GM23338 (cell line): Measurements from ENCODE around the gene TMEM237. TPM values are rescaled to one million over a fixed set of nuclear protein-coding genes. Genes with fewer than 3 reads are reported as not detected.

ENCODE experiments used
- ATAC-seq: fragments of 200-7000 bp; cut with Tn5 transposase; 3 replicates; pipeline ENCODE4 v1.9.1; 2020
- DNase-seq: peaks from one replicate; pipeline ENCODE4 v3.0.0-alpha.2; 2015; ENCODE audit warnings: low spot score
- H2AFZ ChIP-seq: fragments of 200-600 bp; sonication (generic); 2 replicates; pipeline ENCODE4 v1.8.0; 2016; ENCODE audit warnings: antibody characterized with exemption, mild to moderate bottlenecking, moderate library complexity
- H3F3A ChIP-seq: fragments of 200-600 bp; sonication (generic); replicated peaks from 2 replicates; pipeline ENCODE4 v1.8.0; 2017; ENCODE audit warnings: antibody characterized with exemption, mixed run types, low read depth
- H3K27ac ChIP-seq: fragments of 200-600 bp; sonication (generic); 2 replicates; pipeline ENCODE4 v1.6.1; 2016; ENCODE audit warnings: low read depth
- H3K27me3 ChIP-seq: fragments of 200-600 bp; sonication (generic); 2 replicates; pipeline ENCODE4 v1.8.0; 2016; ENCODE audit warnings: mild to moderate bottlenecking, mixed run types, moderate library complexity; ENCODE audit not compliant: insufficient read depth
- H3K36me3 ChIP-seq: fragments of 200-600 bp; sonication (generic); 2 replicates; pipeline ENCODE4 v1.8.0; 2016; ENCODE audit warnings: mild to moderate bottlenecking; ENCODE audit not compliant: insufficient read depth
- H3K4me1 ChIP-seq: fragments of 200-600 bp; sonication (generic); 2 replicates; pipeline ENCODE4 v1.8.0; 2016; ENCODE audit warnings: mild to moderate bottlenecking, moderate library complexity; ENCODE audit not compliant: insufficient read depth
- H3K4me2 ChIP-seq: fragments of 200-600 bp; sonication (generic); 2 replicates; pipeline ENCODE4 v1.7.1; 2017; ENCODE audit warnings: mixed run types
- H3K4me3 ChIP-seq: fragments of 200-600 bp; sonication (generic); 2 replicates; pipeline ENCODE4 v1.6.1; 2016; ENCODE audit warnings: mixed run types
- H3K79me2 ChIP-seq: fragments of 200-600 bp; sonication (generic); replicated peaks from 2 replicates; pipeline ENCODE4 v1.8.0; 2017; ENCODE audit warnings: mild to moderate bottlenecking; ENCODE audit not compliant: insufficient read depth
- H3K9me2 ChIP-seq: fragments of 200-600 bp; sonication (generic); 2 replicates; pipeline ENCODE4 v1.8.0; 2017; ENCODE audit not compliant: insufficient read depth
- H4K20me1 ChIP-seq: fragments of 200-600 bp; sonication (generic); replicated peaks from 2 replicates; pipeline ENCODE4 v1.8.0; 2017; ENCODE audit warnings: mild to moderate bottlenecking; ENCODE audit not compliant: insufficient read depth
- H3K27ac Mint-ChIP-seq: 2 replicates; pipeline ENCODE4 v1.8.0; 2020; ENCODE audit warnings: inconsistent platforms, mild to moderate bottlenecking, moderate library complexity, mixed read lengths
- H3K27me3 Mint-ChIP-seq: 3 replicates; pipeline ENCODE4 v1.8.0; 2022; ENCODE audit warnings: low read depth, mild to moderate bottlenecking, moderate library complexity, mixed read lengths, inconsistent platforms; ENCODE audit not compliant: insufficient read depth, poor library complexity
- H3K36me3 Mint-ChIP-seq: 3 replicates; pipeline ENCODE4 v1.8.0; 2021; ENCODE audit warnings: low read depth, mild to moderate bottlenecking, inconsistent platforms, moderate library complexity, mixed read lengths
- H3K4me1 Mint-ChIP-seq: 3 replicates; pipeline ENCODE4 v1.8.0; 2020; ENCODE audit warnings: mild to moderate bottlenecking, inconsistent platforms, mixed read lengths
- H3K4me3 Mint-ChIP-seq: 3 replicates; pipeline ENCODE4 v1.8.0; 2021; ENCODE audit warnings: moderate library complexity, mild to moderate bottlenecking, inconsistent platforms, mixed read lengths
- H3K9me3 Mint-ChIP-seq: 3 replicates; pipeline ENCODE4 v1.8.0; 2020; ENCODE audit warnings: moderate library complexity, mild to moderate bottlenecking, inconsistent platforms, mixed read lengths
- CTCF ChIP-seq, 2 experiments: fragments of 200-600 bp in 1 of 2; sonication (generic) in 1 of 2; conservative IDR thresholded peaks; 2 replicates each; pipeline versions ENCODE4 v1.5.1 to v1.6.1; 2016 to 2017; ENCODE audit warnings: antibody characterized with exemption in 2 of 2, low read depth in 2 of 2, mild to moderate bottlenecking in 2 of 2, moderate library complexity in 1 of 2
- ETS1 ChIP-seq: IDR thresholded peaks from 2 replicates; pipeline ENCODE4 v1.6.1; 2016; ENCODE audit warnings: antibody characterized with exemption
- EZH2 ChIP-seq: fragments of 200-600 bp; sonication (generic); IDR thresholded peaks from one replicate; pipeline ENCODE4 v1.8.0; 2017; ENCODE audit warnings: antibody characterized with exemption, mild to moderate bottlenecking, low read depth; ENCODE audit not compliant: unreplicated experiment
- EZH2phosphoT487 ChIP-seq: fragments of 200-600 bp; sonication (generic); IDR thresholded peaks from one replicate; pipeline ENCODE4 v1.8.1; 2018; ENCODE audit warnings: antibody characterized with exemption; ENCODE audit not compliant: unreplicated experiment
- JUNB ChIP-seq: IDR thresholded peaks from one replicate; pipeline ENCODE4 v1.6.1; 2016; ENCODE audit warnings: antibody characterized with exemption; ENCODE audit not compliant: unreplicated experiment
- NANOG ChIP-seq: IDR thresholded peaks from 2 replicates; pipeline ENCODE4 v1.6.1; 2016; ENCODE audit warnings: antibody characterized with exemption, borderline replicate concordance
- REST ChIP-seq: IDR thresholded peaks from one replicate; pipeline ENCODE4 v1.6.1; 2018; ENCODE audit warnings: antibody characterized with exemption; ENCODE audit not compliant: unreplicated experiment
- STAT1 ChIP-seq: IDR thresholded peaks from one replicate; pipeline ENCODE4 v1.6.1; 2016; ENCODE audit warnings: antibody characterized with exemption; ENCODE audit not compliant: unreplicated experiment
- ZNF331 ChIP-seq: fragments of 250-450 bp; sonication (Bioruptor Pico); IDR thresholded peaks from 2 replicates; pipeline ENCODE4 v1.5.0; 2020; ENCODE audit warnings: low read depth, mild to moderate bottlenecking, moderate library complexity
- ZNF462 ChIP-seq: fragments of 250-450 bp; sonication (Bioruptor Pico); IDR thresholded peaks from 2 replicates; pipeline ENCODE4 v1.5.0; 2020; ENCODE audit warnings: mild to moderate bottlenecking, moderate library complexity
- polyA plus RNA-seq: library from polyadenylated mRNA; unstranded; fragments of >200 nt; fragmentation: Nextera tagmentation; extraction: Ambion mirVana; gene quantifications from 2 replicates; pipeline ENCODE4 v1.2.1, GENCODE V29; 2016
- total RNA-seq: library from RNA; depleted of rRNA; stranded (reverse); fragments of >200 nt; shearing (Covaris generic); gene quantifications from 2 replicates; pipeline ENCODE4 v1.2.3, GENCODE V29; 2014

Gene TMEM237
- total and polyA plus RNA-seq, 2 experiments from 2014 or later = 42.0 to 48.9 TPM

GRCh38 chr2:201631041-201631440 lies 12.3 kb downstream of the TMEM237 start (continued):
- TF ChIP-seq EZH2 = no peak
- no peak for TF ChIP-seq CTCF (conservative IDR thresholded peaks at IDR 0.05; ENCODE audit: low read depth in 2 of 2)

- Mint-ChIP-seq H3K27ac (no peak overlapping the region), H3K4me3 (no peak overlapping the region), H3K4me1 (no peaks in the 10 kb centered on the region), H3K27me3 (no peaks in the 10 kb centered on the region), H3K36me3 (peaks cover 66% of the 10 kb centered on the region), H3K9me3 (no peaks in the 10 kb centered on the region)
- H3F3A ChIP-seq = no peaks in the 10 kb centered on the region
- no peak overlapping the region for H3K4me2 ChIP-seq
- H3K4me3 ChIP-seq = no peak overlapping the region
- DNase-seq = no peak
- no peak overlapping the region for H2AFZ ChIP-seq
- no peaks in the 10 kb centered on the region for H3K9me2 ChIP-seq
- H3K27me3 ChIP-seq = no peaks in the 10 kb centered on the region
- 0 out of 2 replicates have a peak, but pooled peaks cover 10% of the 10 kb centered on the region for H4K20me1 ChIP-seq
- peaks cover 64% of the 10 kb centered on the region for H3K36me3 ChIP-seq
- H3K27ac ChIP-seq = no peak overlapping the region
- ATAC-seq = no peak
- no peaks in the 10 kb centered on the region for H3K79me2 ChIP-seq
- no peaks in the 10 kb centered on the region for H3K4me1 ChIP-seq
- TF ChIP-seq EZH2phosphoT487 = no peak
- no peak for TF ChIP-seq JUNB
- TF ChIP-seq ZNF462 = no peak
- TF ChIP-seq CTCF (conservative IDR thresholded peaks at IDR 0.05; ENCODE audit: low read depth in 2 of 2) = no peak
- no peak for TF ChIP-seq ZNF331 (CRISPR knock-in tag)
- no peak for TF ChIP-seq ETS1
- no peak for TF ChIP-seq REST
- TF ChIP-seq STAT1 = no peak
- no peak for TF ChIP-seq NANOG
- no peak for TF ChIP-seq EZH2
Observed at GRCh38 chr2:201630577-201630976, 12.7 kb downstream of the TMEM237 start.
